Activated naive CD4-positive, alpha-beta T cell treated with anti-CD3 and anti-CD28 coated beads for 36 hours (primary cell): ENCODE results near the gene HPRT1. TPM values are rescaled to one million over a fixed set of nuclear protein-coding genes. Genes with fewer than 3 reads are reported as not detected.

Experiments
- CTCF ChIA-PET: fragments of 350-600 bp; sonication (Branson Sonifier 250); formaldehyde crosslinking; loops from one replicate; lab custom pipeline; 2021; ENCODE audit warnings: antibody characterized with exemption; lab: Charles Lee
- DNase-seq: peaks from one replicate; pipeline ENCODE4 v3.0.0-alpha.2; 2020
- H3K27ac Mint-ChIP-seq: one replicate; pipeline ENCODE4 v1.8.0; 2021; ENCODE audit warnings: mild to moderate bottlenecking, mixed read lengths
- H3K27me3 Mint-ChIP-seq: one replicate; pipeline ENCODE4 v1.8.0; 2021; ENCODE audit warnings: low read depth, mixed read lengths
- H3K36me3 Mint-ChIP-seq: one replicate; pipeline ENCODE4 v1.8.0; 2021; ENCODE audit warnings: low read depth, mixed read lengths
- H3K4me1 Mint-ChIP-seq: one replicate; pipeline ENCODE4 v1.8.0; 2021; ENCODE audit warnings: low read depth, mixed read lengths
- H3K4me3 Mint-ChIP-seq: one replicate; pipeline ENCODE4 v1.8.0; 2021; ENCODE audit warnings: mild to moderate bottlenecking, moderate library complexity, mixed read lengths
- H3K9me3 Mint-ChIP-seq: one replicate; pipeline ENCODE4 v1.8.0; 2021; ENCODE audit warnings: mixed read lengths
- intact Hi-C: fragments of 100-400 bp; cut with micrococcal nuclease; formaldehyde crosslinking; loops from one replicate; pipeline ENCODE4 v1.15.1; 2023
- total RNA-seq, 2 experiments: library from RNA; stranded (reverse); gene quantifications; one replicate each; pipeline ENCODE4 v1.2.3, GENCODE V29; 2021

The HPRT1 gene
- 100 to 1,000 TPM; 111 TPM for total RNA-seq

GRCh38 chrX:134460005-134460861, at the start of gene HPRT1:
TSS of gene HPRT1 (plus strand) at chrX:134460165. CDS start at chrX:134460312, 147 bp downstream.
- peak within 1 kb of the TSS; percentile 85 for H3K4me3 Mint-ChIP-seq
- DNase-seq, result peak; percentile 80
- intact Hi-C loops, result loop anchor here (5.0 kb wide), 1 partner anchor 1062 kb away; the partner anchor contains the start of gene INTS6L
- H3K9me3 Mint-ChIP-seq, result no peaks in the 10 kb centered on the region
- CTCF ChIA-PET, result interaction anchor here (0.5 kb wide), 1 partner anchor 452 kb away, joined by 3 read pairs; no protein-coding TSS in a partner anchor
- peaks cover 7% of the 10 kb centered on the region for H3K4me1 Mint-ChIP-seq
- H3K36me3 Mint-ChIP-seq, result no peaks in the 10 kb centered on the region
- H3K27ac Mint-ChIP-seq, result peak within 1 kb of the TSS; percentile 85
- H3K27me3 Mint-ChIP-seq, result no peaks in the 10 kb centered on the region

GRCh38 chrX:134416087-134416486, 43.9 kb upstream of the HPRT1 start:
- CTCF ChIA-PET, result no interaction called here
- Mint-ChIP-seq H3K4me3 (no peak overlapping the region), H3K27ac (no peak overlapping the region), H3K27me3 (no peaks in the 10 kb centered on the region), H3K4me1 (no peaks in the 10 kb centered on the region), H3K9me3 (no peaks in the 10 kb centered on the region), H3K36me3 (peaks cover 13% of the 10 kb centered on the region)
- DNase-seq, result no peak
- intact Hi-C loops, result no loop called here

GRCh38 chrX:134418317-134419113, 41.5 kb upstream of the HPRT1 start:
- Mint-ChIP-seq H3K4me3 (no peak overlapping the region), H3K27ac (no peak overlapping the region)

GRCh38 chrX:134419784-134420183, 40.2 kb upstream of the HPRT1 start:
- Mint-ChIP-seq H3K27me3 (no peaks in the 10 kb centered on the region), H3K36me3 (peaks cover 12% of the 10 kb centered on the region), H3K9me3 (no peaks in the 10 kb centered on the region), H3K4me3 (no peak overlapping the region), H3K4me1 (no peaks in the 10 kb centered on the region), H3K27ac (no peak overlapping the region)
- CTCF ChIA-PET, result no interaction called here
- DNase-seq, result no peak
- intact Hi-C loops, result no loop called here

More at GRCh38 chrX:134418317-134419113, 41.5 kb upstream of the HPRT1 start:
- Mint-ChIP-seq H3K9me3 (no peaks in the 10 kb centered on the region), H3K4me1 (no peaks in the 10 kb centered on the region), H3K36me3 (peaks cover 14% of the 10 kb centered on the region), H3K27me3 (no peaks in the 10 kb centered on the region)
- CTCF ChIA-PET, result no interaction called here
- intact Hi-C loops, result no loop called here
- no peak for DNase-seq

- DNase-seq, result no peak
- H3K4me1 Mint-ChIP-seq, result no peaks in the 10 kb centered on the region
- CTCF ChIA-PET, result no interaction called here
- H3K4me3 Mint-ChIP-seq, result no peak overlapping the region
- no peaks in the 10 kb centered on the region for H3K27me3 Mint-ChIP-seq
- H3K27ac Mint-ChIP-seq, result no peak overlapping the region
- no peaks in the 10 kb centered on the region for H3K9me3 Mint-ChIP-seq
- H3K36me3 Mint-ChIP-seq, result peaks cover 2% of the 10 kb centered on the region
- intact Hi-C loops, result no loop called here
Measured at GRCh38 chrX:134423606-134424005, 36.4 kb upstream of the HPRT1 start.

- intact Hi-C loops, result no loop called here
- H3K27me3 Mint-ChIP-seq, result no peaks in the 10 kb centered on the region
- no peak overlapping the region for H3K27ac Mint-ChIP-seq
- CTCF ChIA-PET, result no interaction called here
- DNase-seq, result no peak
- no peaks in the 10 kb centered on the region for H3K9me3 Mint-ChIP-seq
- peaks cover 9% of the 10 kb centered on the region for H3K36me3 Mint-ChIP-seq
- no peak overlapping the region for H3K4me3 Mint-ChIP-seq
- H3K4me1 Mint-ChIP-seq, result peaks cover 1% of the 10 kb centered on the region
Measured at GRCh38 chrX:134426281-134426680, 33.7 kb upstream of the HPRT1 start.

- Mint-ChIP-seq H3K27me3 (no peaks in the 10 kb centered on the region), H3K4me3 (no peak overlapping the region), H3K36me3 (peaks cover 20% of the 10 kb centered on the region), H3K27ac (peak overlapping the region; percentile 53), H3K4me1 (peaks cover 9% of the 10 kb centered on the region), H3K9me3 (no peaks in the 10 kb centered on the region)
- intact Hi-C loops, result no loop called here
- CTCF ChIA-PET, result no interaction called here
- peak; percentile 6 for DNase-seq
Measured at GRCh38 chrX:134431894-134432293, 28.1 kb upstream of the HPRT1 start.

- Mint-ChIP-seq H3K4me1 (peaks cover 9% of the 10 kb centered on the region), H3K9me3 (no peaks in the 10 kb centered on the region), H3K27me3 (no peaks in the 10 kb centered on the region), H3K27ac (no peak overlapping the region), H3K4me3 (no peak overlapping the region), H3K36me3 (peaks cover 28% of the 10 kb centered on the region)
- DNase-seq, result no peak
- CTCF ChIA-PET, result interaction anchor here (0.6 kb wide), 1 partner anchor 77 kb away, joined by 3 read pairs; no protein-coding TSS in a partner anchor
- intact Hi-C loops, result no loop called here
Measured at GRCh38 chrX:134435894-134436293, 24.1 kb upstream of the HPRT1 start.

- no peak for DNase-seq
- CTCF ChIA-PET, result no interaction called here
- H3K9me3 Mint-ChIP-seq, result no peaks in the 10 kb centered on the region
- no peaks in the 10 kb centered on the region for H3K27me3 Mint-ChIP-seq
- H3K27ac Mint-ChIP-seq, result no peak overlapping the region
- intact Hi-C loops, result no loop called here
- H3K4me1 Mint-ChIP-seq, result peaks cover 5% of the 10 kb centered on the region
- H3K36me3 Mint-ChIP-seq, result peaks cover 9% of the 10 kb centered on the region
- H3K4me3 Mint-ChIP-seq, result no peak overlapping the region
Measured at GRCh38 chrX:134443020-134443419, 16.9 kb upstream of the HPRT1 start.

- H3K4me3 Mint-ChIP-seq, result no peak overlapping the region
- CTCF ChIA-PET, result no interaction called here
- H3K27me3 Mint-ChIP-seq, result no peaks in the 10 kb centered on the region
- DNase-seq, result no peak
- peaks cover 8% of the 10 kb centered on the region for H3K36me3 Mint-ChIP-seq
- H3K9me3 Mint-ChIP-seq, result no peaks in the 10 kb centered on the region
- intact Hi-C loops, result no loop called here
- no peak overlapping the region for H3K27ac Mint-ChIP-seq
- H3K4me1 Mint-ChIP-seq, result peaks cover 5% of the 10 kb centered on the region
Measured at GRCh38 chrX:134443461-134443860, 16.5 kb upstream of the HPRT1 start.

- Mint-ChIP-seq H3K9me3 (no peaks in the 10 kb centered on the region), H3K4me3 (no peak overlapping the region), H3K36me3 (peaks cover 3% of the 10 kb centered on the region), H3K4me1 (peaks cover 5% of the 10 kb centered on the region), H3K27ac (no peak overlapping the region), H3K27me3 (no peaks in the 10 kb centered on the region)
- DNase-seq, result no peak
- CTCF ChIA-PET, result no interaction called here
- intact Hi-C loops, result no loop called here
Measured at GRCh38 chrX:134444681-134445080, 15.3 kb upstream of the HPRT1 start.

- H3K4me1 Mint-ChIP-seq, result no peaks in the 10 kb centered on the region
- no peaks in the 10 kb centered on the region for H3K9me3 Mint-ChIP-seq
- no peak overlapping the region for H3K27ac Mint-ChIP-seq
- no peaks in the 10 kb centered on the region for H3K36me3 Mint-ChIP-seq
- intact Hi-C loops, result no loop called here
- CTCF ChIA-PET, result no interaction called here
- H3K4me3 Mint-ChIP-seq, result no peak overlapping the region
- H3K27me3 Mint-ChIP-seq, result no peaks in the 10 kb centered on the region
- DNase-seq, result no peak
Measured at GRCh38 chrX:134452596-134452995, 7.4 kb upstream of the HPRT1 start.
